Endometrial microvascular endothelial cells (primary cell): ENCODE data around the gene LRIT2. TPM values are rescaled to one million over a fixed set of nuclear protein-coding genes. Genes with fewer than 3 reads are reported as not detected.

Source experiments
- in situ Hi-C: cut with HindIII; loops from 2 replicates; pipeline ENCODE4 v1.10.0; 2017; ENCODE audit warnings: low sequenced_read_pairs, low pct_unique_long_range_greater_than_20kb; ENCODE audit errors: inconsistent ontology term
- total RNA-seq: library from RNA; depleted of rRNA; stranded (reverse); fragments of >200 nt; gene quantifications from one replicate; pipeline ENCODE4 v1.2.3, GENCODE V29; 2015; ENCODE audit errors: inconsistent ontology term

The LRIT2 gene
- not detected for total RNA-seq

DNA sequence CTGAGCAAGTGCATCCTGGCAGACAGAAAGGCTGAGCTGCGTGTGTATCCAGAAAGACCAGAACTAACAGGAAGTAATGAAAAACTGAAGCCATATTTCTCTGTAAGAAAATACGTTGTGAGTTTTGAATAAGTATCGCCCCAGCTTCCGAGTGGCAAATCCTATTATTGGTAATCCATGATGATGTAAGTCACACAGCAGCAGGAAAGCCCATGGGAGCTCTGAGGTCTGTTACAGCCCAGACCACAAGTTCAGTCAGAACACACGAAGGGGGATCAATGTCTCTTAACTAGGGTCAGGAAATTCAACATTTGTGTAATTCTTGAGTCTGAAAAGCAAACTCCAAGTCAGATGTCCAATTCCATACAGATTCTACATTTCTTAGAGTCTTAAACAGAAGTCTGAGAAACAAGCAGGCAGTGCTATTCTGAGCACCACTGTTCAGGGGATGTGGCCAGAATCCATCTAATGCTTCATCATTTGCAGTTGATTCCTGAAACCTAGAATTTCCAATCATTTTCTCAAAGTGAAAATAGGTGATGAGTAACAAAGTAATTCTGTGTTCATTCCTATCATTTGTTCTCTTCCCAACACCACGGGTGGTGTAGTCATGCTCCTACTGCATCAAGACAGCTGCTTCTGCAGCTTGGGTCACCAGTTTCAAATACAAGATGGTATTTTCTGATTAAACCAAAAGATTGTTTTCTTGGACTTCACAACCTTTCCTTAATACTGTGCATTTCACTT lies at the start of gene LRIT2:
TSS of gene LRIT2 (minus strand) at position 118 of the 747 bp plus-strand sequence. CDS start at position 94, 24 bp downstream.
- in situ Hi-C loops = no loop called here

GRCh38 chr10:84270708-84271107 lies 45.4 kb upstream of the LRIT2 start:
- in situ Hi-C loops = no loop called here

DNA sequence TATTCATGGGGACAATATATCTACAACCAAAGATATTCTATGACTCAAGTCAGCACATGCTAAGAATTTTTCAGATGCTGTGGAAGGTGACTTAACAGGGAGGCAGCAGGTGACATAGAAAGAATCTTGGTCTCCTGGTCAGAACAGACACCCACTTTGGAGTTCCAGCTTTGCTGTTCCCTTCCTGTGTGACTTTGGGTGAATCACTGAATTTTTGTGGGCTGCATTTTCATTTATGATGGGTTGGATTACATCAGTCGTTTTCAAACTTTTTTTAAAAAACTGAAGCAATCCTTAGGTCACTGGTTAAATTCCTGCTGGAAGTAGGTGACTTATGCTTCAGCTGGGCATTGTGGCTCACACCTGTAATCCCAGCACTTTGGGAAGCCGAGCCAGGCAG lies 44.4 kb upstream of the LRIT2 start:
- in situ Hi-C loops = no loop called here

- in situ Hi-C loops = no loop called here
Measured at GRCh38 chr10:84269162-84269561, 43.8 kb upstream of the LRIT2 start.

DNA sequence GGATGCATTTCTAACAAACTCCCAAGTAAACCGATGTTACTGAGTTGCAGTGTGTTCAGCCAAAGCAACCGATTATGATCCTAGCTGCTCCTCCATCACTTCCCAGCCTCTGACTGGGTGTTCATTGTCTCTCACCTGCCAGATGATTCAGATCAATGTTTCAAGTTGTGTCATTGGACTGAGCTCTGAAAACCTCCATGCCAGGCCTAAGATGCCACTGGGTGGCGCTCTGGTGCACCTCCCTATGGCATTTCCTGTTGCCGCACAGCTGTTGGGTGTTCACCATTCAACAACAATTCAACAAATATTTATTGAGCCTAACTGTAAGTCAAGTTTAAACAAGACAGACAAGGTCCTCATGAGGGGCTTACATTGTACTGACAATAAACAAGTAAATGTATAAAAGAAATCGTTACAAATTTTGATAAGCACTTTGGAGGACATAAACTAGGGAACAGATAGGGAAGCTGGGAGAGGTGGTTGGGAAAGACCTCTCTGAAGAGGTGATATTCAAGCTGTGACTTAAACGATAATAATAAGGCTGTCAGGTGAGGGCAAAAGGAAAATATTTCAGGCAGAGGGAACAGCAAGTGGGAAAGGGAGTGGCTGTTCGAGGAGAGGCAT lies 42.3 kb upstream of the LRIT2 start:
- in situ Hi-C loops = no loop called here

DNA sequence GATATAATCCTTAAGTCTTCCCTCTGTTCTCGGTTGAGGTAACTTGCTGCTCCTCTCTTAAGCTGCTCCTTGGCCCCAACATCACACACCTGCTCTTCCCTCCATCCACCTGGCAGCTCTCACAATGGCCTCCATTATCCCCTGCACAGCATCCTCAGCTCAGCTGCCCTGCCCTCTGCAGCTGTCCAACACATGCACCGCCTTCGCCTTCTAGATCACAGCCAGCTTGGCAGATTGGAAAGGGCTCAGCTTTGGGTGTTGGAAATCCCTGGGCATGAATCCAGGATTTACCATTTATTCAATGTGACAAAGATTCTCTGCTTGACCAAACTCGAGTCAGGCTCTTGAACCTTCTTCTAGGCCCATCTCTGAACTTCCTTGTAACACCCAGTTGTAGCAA lies 40.1 kb upstream of the LRIT2 start:
- in situ Hi-C loops = no loop called here

DNA sequence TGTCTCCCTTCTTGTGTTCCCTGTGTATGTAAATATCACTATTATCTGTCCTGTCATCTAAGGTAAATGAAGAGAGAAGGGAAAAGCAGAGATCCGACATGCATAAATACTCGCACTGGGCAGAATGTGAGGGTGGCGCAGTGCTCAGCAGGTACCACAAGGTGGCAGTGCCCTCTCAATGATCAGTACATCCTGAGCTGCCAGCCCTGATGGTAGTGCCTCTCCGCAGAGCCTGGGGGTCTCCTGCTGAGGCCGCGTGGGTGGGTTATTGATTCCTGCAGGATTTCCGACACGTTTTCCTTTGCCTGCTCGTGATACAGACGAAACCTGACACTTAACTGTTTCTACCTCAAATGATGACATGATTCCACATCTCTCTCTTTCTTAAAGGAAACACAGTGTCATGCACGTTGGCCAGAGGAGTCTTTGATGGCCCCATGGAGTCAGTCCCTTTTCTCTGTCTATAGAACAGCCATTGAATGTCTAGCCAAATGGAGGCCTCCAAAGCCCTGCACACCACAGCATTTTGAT lies 39.3 kb upstream of the LRIT2 start:
- in situ Hi-C loops = no loop called here

- in situ Hi-C loops = no loop called here
Measured at GRCh38 chr10:84263716-84264115, 38.4 kb upstream of the LRIT2 start.

- in situ Hi-C loops = no loop called here
Measured at GRCh38 chr10:84262190-84262956, 37.0 kb upstream of the LRIT2 start.

DNA sequence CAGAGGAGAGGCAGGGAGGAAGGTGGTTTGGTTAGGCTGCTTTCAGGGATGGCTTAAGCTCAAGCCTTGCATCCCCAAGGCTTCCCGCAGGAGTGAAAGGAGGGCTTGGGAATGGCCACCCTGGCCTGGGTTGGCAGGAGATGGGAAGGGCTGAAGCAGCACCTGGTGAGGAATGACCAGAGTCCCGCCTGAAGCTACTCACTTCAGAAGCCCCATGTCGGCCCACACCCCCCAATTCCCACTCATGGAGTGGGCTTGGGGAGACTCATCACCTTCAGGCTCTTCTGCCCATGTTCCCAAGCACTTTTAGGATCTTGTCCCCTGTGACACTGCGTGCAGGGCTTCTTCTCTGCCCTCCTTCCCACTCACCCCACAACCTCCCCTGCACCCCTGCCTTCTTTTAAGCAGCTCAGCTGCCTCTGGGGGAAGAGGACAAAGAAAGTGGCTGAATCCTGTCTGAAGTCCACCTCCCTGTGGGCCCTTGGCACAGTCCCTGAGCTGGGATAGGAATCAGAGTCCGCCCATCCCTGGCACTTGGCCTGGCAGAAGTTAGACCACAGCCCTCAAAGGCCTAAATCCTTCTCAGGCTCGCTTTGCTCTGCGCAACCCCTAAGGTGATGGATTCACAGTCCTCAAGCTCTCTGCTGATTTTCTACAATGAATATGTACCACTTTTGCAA lies 36.0 kb upstream of the LRIT2 start:
- in situ Hi-C loops = no loop called here

GRCh38 chr10:84258034-84258695 lies 32.8 kb upstream of the LRIT2 start:
- in situ Hi-C loops = no loop called here

DNA sequence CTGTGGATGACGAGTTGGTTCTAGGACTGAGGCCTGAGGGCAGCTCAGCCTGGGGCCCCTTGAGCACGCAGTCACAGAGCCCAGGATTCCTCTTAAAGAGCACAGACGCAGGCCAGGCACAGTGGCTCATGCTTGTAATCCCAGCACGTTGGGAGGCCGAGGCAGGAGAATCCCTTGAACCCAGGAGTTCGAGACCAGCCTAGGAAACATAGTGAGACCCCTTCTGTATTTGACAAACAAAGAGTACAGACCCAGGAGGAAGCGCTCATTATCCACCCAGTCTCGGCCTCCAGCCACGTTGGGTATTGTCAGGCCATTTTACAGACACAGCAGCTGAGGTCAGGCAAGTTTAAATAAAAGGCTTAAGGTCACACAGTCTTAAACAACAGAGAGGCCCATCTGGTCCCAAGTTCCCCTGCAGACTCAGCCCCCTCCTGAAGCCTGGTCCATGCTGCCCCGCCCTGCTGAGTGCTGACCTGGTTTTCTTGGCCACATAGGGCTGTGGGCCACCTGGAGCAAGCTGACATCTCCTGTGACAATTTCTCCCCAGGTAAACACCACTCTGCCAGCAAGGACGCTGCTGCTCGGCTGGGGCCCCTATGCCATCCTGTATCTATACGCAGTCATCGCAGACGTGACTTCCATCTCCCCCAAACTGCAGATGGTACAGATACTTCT lies 32.1 kb upstream of the LRIT2 start:
- in situ Hi-C loops = no loop called here

- in situ Hi-C loops = no loop called here
Measured at GRCh38 chr10:84256510-84257342, 31.4 kb upstream of the LRIT2 start.

GRCh38 chr10:84254552-84255478 lies 29.5 kb upstream of the LRIT2 start:
- in situ Hi-C loops = no loop called here

GRCh38 chr10:84248794-84249193 lies 23.4 kb upstream of the LRIT2 start:
- in situ Hi-C loops = no loop called here

DNA sequence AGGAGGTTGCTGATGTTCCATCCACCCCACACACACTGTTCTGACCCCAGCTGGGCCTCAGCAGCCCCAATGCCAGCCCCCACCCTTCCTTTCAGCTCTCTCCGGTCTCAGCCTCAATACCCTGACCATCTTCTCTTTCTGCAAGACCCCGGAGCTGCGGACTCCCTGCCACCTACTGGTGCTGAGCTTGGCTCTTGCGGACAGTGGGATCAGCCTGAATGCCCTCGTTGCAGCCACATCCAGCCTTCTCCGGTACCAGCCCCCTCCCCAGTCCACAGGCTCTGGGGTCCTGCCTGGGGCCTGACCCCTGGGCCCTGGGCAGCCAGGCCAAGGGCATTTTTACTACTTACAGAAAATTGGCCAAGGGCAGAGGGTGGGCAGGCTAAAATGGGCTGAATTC lies 22.2 kb upstream of the LRIT2 start:
- in situ Hi-C loops = no loop called here
